Activated T-helper 9 cell treated with anti-CD3 and anti-CD28 coated beads, Interleukin-2, amount 50 U/mL, for 16 hours (primary cell): ENCODE results near the gene NCS1.

Source experiments
- DNase-seq: peaks from one replicate; pipeline ENCODE4 v3.0.0-alpha.2; 2020; ENCODE audit warnings: low read depth

The NCS1 gene

DNA sequence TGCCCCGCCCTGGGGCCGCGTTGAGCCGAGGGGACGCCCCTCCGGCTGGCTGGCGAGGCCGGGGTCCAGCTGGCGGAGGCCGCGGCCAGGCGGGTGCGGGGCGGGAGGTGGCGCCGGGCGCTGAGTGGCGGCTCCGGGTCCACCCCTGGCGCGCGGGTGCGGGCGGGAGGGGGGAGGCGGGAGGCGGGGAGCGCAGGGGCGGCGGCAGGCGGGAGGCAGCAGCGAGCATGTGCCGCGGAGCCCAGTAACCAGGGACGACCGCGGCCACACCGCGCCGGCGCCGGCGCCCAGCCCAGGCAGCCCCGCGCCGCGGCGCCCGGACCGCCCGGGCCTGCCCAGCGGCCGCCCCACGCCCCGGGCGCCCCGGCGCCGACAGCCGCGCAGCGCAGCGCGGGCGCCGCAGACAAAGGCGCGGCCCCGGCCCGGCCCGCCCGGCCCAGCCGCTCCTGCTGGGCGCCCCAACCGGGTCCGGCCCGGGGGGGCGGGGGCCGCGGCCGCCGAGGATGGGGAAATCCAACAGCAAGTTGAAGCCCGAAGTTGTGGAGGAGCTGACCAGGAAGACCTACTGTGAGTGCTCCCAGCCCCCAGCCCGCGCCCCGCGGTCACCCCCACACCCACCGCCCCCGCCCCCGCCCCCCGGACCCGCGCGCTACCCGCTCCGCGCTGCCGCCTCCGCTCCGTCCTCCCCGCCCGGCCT lies at the start of gene NCS1:
Gene NCS1 (plus strand): TSS at position 244 of the 697 bp plus-strand sequence. CDS start 260 bp downstream, at position 504.
- DNase-seq, result peak; percentile 35

DNA sequence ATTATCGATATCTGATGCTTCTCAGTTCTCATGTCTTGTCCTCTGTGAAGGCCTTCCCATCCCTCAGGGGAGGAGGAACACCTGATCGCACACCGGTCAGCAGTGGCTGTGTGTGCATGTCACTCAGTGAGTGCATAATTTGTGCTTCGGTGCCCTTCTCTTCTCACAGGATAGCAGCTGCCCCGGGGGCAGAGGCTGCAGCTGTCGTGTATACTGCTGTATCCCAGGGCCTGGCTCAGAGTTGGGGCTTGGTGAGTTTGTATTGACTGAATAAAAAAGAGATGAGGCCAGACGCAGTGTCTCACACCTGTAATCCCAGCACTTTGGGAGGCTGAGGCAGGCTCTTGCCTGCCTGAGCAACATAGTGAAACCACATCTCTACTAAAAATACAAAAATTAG lies 49.7 kb upstream of the NCS1 start:
- DNase-seq, result no peak

DNA sequence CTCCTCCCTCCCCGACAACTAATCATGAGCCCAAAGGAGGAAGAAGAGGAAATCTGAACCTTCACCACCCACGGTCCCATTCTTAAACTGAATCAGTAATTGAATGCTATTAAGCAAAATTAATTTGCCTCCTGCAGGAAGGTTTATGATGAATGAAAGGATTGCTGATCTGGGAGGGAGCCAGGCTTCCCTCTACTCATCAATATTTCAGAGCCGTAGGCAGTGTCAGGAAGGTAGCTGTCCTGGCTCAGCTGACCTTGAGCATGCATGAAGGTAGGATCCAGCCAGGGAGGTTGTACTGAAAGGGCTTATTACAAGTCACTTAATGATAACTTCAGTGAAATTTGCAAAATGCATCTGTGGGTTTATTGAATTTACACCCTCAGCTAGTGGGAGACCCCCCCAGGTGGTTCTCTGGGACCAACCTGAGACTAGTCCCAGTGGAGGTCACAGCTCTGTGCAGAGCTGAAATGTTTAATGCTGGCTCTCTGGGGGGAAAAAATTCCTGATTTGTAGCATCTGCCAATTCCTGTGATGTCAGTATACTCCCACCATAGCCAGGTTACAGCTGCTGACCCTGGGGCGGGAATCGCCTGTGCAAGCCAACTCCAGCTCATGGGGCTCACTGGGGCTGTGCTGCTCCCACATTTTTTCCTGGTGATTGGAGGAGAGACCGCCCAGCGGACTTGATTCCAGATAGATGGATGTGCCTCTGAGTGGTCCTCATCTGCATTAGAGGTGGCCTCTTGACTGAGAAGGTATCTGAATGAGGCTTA lies 47.9 kb upstream of the NCS1 start:
- no peak for DNase-seq

DNA sequence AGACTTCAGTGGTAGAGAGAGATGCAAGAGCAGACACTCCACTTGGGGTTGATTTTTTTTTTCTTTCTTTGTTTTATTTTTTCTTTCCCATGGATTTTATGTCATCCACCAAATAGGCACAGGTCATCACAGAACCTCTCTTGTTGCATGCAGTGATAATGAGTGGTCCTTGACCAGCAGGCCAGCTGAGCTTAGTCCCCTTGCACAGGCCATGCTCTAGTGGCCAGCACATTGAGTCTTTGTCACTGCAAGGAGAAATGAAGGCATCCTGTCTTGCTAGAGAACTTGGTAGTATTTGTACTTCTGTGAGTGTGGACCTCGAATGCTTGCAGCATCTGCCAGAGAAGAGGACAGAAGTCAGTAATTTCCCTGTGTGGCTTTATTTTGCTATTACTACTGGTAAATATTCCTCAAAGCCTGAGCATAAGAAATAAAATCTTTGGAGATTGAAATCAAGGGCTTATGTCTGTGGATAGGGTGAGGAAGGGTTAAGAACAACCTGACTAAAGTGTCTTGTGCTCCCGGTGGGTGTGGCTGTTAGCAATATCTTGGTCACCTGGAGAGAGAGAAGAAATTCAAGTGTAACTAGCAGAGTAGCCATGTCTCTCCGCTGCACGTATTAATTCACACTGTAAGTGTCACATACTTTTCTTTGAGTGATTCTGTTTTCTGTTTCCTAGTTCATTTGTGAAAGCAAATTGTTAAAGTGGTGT lies 45.3 kb upstream of the NCS1 start:
- no peak for DNase-seq

DNA sequence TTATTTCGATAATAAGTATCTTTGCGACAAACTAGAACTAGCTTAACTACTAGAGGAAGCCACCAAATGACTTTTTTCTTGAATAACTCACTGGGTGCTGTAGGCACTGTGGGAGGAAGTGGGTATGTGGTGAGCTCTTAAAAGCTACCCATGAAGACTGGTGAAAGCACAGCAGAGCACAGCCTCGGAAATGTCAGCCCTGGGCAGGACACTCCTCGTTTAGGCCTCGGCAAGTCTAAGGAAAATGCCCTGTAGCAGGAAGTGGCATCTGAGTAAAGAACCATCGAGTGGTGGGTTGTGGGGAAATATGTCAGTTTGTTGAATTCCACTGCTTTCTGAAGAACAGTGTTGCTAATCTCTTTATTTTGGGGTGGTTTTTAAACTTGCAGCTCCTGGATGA lies 44.0 kb upstream of the NCS1 start:
- peak; percentile 53 for DNase-seq

DNA sequence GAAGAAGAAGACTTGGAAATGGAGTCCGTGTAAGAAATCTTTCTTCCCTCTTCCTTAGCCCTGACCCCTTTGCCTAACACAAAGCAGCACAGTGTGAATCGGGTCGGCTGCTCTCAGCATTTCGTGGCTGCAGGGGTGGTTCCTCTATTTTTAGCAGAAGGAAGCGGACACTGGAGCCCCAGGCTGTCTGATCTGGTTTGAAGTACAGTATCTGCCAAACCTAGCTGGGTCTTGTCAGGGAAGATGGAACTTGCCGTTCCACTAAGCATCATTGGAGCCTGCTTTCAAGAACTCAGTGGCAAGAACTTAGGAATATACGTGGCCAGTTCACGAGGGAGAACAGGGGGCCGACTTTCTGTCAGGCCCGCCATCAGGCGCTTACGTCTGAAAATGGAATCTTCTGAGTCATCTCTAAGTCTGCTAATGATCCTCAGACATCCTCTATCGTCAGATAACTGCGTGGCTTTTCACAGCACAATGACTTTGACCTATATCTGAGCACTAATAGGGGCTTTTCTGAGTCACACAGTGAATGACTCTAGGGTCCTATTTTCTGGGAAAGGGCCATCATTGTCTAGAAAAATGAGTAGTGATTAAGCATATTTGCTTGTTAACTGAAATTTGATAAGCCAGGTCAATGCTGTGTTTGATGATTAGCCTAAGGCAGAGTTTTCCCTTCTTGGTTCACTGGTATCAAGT lies 43.3 kb upstream of the NCS1 start:
- peak; percentile 29 for DNase-seq

DNA sequence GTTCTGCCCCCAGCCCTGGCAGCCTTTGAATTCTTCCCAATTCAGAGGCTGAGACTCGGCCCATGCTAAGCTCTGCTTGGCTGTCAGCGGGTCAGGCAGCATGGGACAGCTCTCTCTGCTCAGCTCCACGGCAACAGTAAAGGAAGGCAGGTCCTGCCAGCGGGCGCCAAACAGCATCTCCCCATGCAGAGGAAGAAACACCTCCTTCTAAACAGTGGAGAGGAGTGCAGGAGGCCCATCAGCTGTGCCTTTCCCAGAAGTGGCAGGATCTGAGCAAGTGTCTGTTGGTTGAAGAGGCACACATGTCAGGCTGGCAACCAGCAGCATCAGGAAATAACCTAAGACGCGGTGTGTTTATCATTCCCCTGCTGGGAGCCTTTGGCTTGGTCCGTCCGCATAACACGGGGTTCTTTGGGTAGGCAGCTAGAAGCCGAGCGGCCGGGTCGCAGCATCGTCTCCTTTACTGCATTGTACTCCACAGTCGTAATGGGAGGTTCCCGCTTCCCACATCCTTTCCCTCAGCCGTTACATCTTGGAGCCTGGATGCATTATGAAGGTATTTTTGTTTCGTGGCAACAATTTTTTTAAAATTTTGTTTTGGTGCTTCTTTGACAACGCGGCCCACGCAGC lies 42.7 kb upstream of the NCS1 start:
- peak; percentile 8 for DNase-seq

DNA sequence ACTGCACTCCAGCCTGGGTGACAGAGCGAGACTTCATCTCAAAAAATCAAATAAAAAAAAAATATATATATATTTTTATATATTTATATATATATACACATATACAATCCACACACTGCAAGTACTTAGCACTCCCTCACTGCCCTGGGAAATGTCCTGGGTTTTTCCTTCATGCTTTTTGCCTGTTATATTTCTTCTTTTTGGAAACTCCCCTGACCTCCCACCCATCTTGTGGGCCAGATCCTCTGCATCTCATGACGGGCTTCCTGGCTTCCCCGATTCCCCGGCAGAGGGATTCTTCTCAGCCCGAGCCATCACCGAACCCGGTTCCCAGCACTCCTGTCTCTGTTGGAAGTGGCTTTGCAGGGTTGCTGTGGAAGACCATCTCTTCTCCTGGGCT lies 39.5 kb upstream of the NCS1 start:
- DNase-seq, result no peak

DNA sequence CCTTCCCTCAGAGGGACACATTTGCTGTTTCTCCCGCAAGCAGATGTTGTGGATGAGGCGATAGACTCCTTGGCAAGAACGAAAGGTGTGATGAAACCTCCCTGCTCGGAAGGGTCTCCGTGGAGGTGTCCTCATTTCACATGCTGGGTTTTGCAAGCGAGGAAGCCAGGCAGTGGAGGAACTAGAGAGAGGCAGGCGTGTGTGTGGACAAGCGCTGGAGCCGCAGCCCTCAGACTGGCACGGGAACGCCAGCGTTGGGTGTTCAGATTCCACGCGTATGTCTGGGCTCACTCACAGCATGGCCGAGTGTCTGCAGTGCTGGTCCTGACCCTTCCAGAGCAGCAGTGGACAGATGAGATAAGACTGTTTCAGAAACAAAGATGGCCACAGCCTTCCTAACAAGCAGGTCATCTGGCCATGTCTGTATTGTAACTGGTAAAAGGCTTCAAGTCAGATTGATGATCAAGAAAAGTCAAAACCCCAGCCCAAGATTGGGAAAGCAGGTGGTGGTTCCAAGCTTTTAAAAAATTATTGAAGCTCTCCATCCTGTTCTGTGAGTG lies 35.0 kb upstream of the NCS1 start:
- no peak for DNase-seq

DNA sequence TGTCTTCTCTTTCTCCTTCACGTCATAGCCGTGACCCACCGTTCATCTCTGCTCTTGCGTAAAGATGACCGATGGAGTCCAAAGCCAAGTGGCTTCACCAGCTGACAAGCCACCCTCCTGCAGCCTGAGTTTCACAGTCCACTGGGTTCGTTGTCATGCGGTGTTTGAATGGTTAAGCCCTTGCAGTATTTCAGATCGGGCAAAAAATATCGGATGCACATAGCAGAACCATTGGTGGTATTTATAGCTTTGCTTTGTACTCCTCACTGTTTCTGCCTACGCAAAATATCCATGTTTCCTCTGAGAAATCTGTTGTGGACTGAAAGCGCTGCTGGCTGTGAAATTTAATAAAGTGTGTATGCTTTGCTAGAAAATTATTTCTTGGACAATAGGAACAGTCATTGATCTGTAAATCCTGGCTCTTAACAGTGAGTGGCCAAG lies 34.5 kb upstream of the NCS1 start:
- DNase-seq, result no peak

DNA sequence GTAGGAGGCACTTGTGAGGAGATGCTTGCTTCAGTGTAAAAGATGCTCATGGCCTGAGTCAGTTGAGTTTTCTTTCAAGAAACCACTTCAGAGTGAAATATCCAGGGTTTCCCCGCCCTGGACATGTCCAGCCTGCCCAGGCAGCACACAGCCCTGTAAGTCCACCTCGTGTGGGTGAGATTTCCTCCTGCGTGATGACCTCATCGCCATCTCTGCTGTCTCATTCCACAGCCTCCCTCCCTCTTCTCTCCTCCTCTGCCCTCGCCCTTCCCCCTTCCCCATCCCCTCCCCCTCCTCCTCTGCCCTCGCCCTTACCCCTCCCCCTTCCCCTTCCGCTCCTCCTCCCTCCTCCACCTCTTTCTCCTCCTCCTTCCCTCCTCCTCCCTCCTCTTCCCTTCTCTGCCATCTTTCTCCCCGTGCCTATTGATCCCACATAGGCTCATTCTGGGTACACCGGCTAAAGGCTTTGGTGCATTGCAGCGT lies 34.0 kb upstream of the NCS1 start:
- DNase-seq, result no peak

DNA sequence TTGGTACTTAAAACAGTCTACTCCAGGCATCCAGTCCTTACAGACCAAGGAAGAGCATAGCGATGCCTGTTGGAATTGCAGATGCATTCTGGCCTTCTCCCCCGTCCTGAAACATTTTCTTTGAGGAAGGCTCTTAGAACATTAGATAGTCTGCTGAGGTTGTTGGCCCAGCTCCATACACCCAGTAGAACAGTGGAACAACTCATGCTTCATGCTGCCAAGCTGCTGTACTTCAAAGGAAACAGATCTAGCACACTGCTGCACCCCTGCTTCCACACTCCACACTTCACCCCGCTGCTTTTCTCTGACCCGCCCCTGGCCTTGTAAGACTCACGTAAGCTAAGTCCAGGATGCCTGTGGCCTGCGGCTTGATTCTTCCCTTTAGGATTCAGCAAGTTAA lies 33.4 kb upstream of the NCS1 start:
- no peak for DNase-seq

DNA sequence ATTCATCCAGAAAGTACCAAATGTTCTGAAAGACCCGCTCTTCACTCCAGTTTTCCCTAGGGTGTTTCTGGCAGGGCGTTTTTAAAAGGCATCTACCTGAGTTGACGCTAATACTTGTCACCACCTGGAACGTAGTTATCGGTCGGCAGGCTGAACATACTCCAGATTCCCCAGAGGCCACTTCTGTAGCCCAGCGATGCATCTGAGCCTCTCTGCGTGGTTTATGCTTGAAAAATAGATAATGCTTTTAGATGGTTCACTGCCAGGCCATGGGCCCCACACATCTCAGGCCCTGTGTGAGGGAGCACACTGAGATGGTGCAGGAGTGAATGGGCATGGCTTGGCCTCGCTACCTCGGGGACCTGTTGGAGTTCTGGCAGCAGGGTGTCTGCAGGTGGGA lies 33.0 kb upstream of the NCS1 start:
- no peak for DNase-seq

DNA sequence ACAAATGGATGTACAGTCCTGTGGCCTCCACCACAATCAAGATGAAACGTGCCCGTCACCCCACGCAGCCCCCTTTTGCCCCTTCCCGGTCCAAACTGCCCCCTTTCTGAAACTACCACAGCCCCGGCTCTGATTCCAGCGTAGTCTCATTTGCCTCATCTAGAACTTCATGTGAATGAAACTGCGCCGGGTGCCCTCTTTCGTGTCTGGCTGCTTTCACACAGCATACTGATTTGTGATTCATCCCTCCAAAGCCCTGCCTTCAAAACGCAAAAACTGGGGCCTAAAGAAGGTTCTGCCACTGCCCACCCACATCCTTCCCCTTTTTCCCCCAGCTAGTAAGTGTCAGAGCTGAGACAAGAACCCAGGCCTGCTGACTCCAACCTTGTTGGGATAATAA lies 31.5 kb upstream of the NCS1 start:
- DNase-seq, result no peak

DNA sequence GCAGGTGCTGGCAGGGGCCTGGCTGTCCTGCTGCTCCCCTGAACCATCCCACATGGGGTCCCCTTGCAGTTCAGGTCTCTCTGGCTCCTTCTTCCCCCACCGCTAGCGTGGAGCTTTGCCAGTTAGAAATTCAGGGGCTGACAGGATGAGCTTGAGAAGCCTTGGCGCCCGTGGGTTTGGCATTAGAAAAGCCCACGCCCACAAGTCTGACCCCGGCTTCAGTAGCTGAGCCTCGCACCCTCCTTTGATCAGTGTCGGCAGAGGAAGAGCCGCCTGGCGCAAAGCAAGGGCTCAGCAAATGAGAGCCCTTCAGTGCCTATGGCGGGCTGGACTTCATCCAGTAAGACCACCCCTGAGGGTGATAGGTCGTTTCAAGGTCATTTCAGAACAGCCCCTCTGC lies 30.1 kb upstream of the NCS1 start:
- DNase-seq, result no peak

DNA sequence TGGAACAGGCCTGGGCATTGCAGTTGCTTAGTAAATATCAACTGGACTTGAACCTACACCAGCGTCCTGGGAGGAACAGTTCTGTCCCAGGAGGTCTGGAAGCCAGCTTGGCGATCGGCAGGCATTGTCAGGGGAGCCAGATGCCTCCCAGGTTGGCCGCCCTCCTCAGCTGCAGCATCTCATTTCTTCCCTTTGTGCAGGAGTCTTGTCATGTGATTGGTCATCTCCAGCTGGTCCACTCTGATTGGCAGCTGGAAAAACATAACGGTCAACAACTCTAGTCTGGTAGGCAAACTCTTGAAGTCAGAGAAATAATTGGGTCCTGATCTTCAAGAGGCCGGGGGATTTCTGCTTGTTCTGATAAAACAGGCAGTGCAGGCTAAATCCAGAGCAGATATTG lies 29.6 kb upstream of the NCS1 start:
- DNase-seq, result no peak

DNA sequence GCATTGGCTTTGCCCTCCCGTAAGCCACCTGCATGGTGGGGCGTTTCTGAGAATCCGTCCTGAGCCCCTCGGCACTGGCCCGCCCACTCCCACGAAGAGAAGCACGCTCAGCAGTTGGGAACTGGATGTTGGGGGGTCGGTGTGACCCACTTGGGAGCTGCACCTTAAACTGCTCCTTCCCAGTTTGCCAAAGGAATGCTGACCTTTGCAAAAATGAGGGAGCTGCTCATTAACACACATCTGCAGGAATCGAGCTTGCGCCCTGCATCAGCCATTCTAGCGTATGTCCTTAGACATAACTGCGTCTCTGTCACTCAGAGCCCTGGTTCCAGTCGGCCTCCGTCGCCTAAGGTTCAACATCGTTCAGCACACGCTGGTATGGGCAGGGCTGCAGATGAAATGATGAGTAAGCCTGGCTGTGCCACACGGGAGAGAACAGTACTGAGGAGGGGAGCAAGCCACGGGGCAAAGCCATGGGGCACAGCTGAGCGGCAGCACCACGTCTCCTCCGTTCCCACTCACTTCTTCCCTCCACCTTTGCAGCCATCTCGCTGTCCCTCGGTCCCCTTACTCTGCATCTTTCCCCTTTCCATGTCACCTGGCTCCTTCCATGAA lies 28.8 kb upstream of the NCS1 start:
- DNase-seq, result no peak

DNA sequence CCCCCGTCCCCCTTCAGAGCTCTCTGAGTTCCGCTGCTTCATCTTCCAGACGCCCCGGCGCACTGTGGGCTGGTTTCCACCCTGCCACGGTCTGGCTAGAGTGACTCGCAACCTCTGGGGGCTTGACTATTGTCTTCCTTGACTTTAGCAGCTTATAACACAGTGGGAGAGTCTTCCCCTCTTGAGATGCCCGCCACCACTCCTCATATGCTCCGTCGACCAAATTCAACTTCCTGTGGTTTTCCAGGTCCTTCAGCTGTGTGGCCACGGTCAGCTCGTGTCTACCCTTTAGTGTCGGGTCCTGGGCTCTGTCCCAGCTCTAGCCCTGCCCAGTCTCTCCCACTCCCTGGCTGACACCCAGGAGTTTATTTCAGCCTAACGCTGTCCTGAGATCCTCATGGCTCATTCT lies 28.2 kb upstream of the NCS1 start:
- no peak for DNase-seq

DNA sequence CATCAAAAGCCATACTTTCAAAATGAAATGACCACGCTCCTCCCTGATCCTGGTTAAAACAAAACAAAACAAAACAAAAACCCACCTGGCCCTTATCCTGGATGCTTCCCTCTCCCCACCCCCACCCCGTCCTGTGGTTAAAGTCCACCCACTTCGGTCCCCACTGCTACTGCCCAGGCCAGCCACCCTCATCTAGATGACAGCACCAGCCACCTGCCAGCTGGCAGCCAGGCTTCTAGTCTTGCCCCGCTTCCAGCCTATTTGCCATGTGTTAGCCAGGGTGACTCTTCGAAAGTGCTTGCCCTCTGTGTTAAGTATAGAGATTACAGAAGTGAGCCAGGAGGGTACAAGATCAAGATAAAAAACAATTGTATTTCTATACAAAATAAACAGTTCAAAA lies 27.5 kb upstream of the NCS1 start:
- DNase-seq, result no peak

DNA sequence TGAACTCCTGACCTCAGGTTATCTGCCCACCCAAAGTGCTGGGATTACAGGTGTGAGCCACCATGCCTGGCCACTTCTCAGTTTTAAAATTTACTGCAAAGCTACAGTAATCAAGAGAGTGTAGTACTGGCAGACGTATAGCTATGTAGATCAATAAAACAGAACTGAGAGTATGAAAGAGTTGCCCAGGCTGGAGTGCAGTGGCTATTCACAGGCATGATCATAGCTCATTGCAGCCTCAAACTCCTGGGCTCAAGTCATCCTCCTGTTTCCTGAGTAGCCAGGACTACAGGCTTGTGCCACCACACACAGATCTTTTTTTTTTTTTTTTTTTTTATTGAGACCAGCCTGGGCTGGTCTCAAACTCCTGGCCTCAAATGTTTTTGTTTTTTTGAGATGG lies 26.5 kb upstream of the NCS1 start:
- DNase-seq, result no peak

DNA sequence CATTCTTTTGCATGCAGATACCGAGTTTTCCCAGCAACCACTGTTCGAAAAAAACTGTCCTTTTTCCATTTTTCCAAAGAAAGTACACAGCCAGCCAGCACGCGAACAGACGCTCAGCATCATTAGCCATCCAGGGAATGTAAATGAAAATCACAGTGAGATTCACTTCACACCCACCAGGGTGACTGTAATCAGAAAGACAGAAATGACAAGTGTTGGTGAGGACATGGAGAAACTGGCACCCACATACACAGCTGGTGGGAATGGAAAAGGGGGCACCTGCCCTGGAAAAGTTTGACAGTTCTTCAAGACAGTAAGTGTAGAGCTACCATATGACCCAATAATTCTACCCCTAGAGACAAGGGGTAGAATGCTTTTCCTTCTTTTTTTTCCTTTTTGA lies 25.0 kb upstream of the NCS1 start:
- DNase-seq, result no peak
